SK-N-MC (cell line): Measurements from ENCODE around the gene RIC3.

ENCODE experiments used
- EZH2 ChIP-seq: fragments of 200-600 bp; sonication (generic); IDR thresholded peaks from one replicate; pipeline ENCODE4 v1.6.1; 2017; ENCODE audit warnings: antibody characterized with exemption
- POLR2AphosphoS5 ChIP-seq: IDR thresholded peaks from 2 replicates; pipeline ENCODE4 v1.6.1; 2012; ENCODE audit warnings: mild to moderate bottlenecking, low read depth, low read length, borderline replicate concordance

DNA sequence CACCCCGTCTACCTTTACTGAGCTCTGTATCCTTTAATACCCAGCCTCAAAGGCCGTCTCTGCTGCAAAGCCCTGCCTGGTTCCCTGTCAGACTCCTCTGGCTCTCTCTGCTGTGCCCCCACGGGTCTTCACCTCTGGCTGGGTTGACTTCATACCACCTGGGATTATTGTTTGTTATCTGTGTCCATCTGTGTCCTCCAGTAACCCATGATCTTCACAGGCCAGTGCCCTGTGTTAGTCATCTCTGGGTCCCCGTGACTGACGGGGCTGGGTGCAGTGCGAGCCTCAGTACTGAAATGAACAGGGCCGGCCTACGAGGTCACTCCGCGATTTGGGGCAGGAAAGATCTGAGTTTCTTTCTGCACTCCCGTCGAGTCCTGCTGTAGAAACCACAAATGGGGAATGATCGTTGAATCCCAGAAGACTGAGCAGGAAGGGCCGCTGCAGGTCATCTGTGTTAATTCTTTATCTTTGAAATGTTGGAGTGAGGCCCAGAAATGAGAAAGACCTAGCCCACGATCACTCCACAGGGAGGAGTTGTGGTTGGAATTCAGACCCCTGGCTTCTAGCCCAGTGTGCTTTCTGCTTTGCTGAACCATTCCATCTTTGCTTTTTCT lies 100.1 kb downstream of the RIC3 start:
- no peak for TF ChIP-seq POLR2AphosphoS5
- no peak for TF ChIP-seq EZH2
